Liver (tissue), 3 donors: ENCODE data around the gene VSIG10.

Source experiments
- ATF3 ChIP-seq: IDR thresholded peaks from 2 replicates; pipeline ENCODE4 v1.6.1; 2016; ENCODE audit warnings: antibody characterized with exemption
- CTCF ChIP-seq: fragments of 150-350 bp; IDR thresholded peaks from 2 replicates; pipeline ENCODE4 v1.5.1; 2017; ENCODE audit warnings: improper control_type of control experiment, low read depth, low read length; ENCODE audit not compliant: missing input control
- EGR1 ChIP-seq, 2 donors: IDR thresholded peaks; 2 replicates each; pipeline ENCODE4 v1.6.1; 2016 to 2018; ENCODE audit warnings: antibody characterized with exemption in 2 of 2, low read depth in 2 of 2
- FOXA1 ChIP-seq: IDR thresholded peaks from 2 replicates; pipeline ENCODE4 v1.6.1; 2016; ENCODE audit warnings: antibody characterized with exemption
- HNF4A ChIP-seq, 2 donors: conservative IDR thresholded peaks; 2 replicates each; pipeline ENCODE4 v1.6.1; 2016; ENCODE audit warnings: antibody characterized with exemption in 2 of 2, mild to moderate bottlenecking in 2 of 2
- JUND ChIP-seq, 2 donors: IDR thresholded peaks; 2 replicates each; pipeline ENCODE4 v1.6.1; 2016; ENCODE audit warnings: antibody characterized with exemption in 2 of 2
- MAX ChIP-seq: IDR thresholded peaks from 2 replicates; pipeline ENCODE4 v1.6.1; 2016; ENCODE audit warnings: antibody characterized with exemption
- RAD21 ChIP-seq, 2 donors: IDR thresholded peaks; 2 replicates each; pipeline ENCODE4 v1.6.1; 2016; ENCODE audit warnings: antibody characterized with exemption in 2 of 2, mild to moderate bottlenecking in 2 of 2
- REST ChIP-seq: IDR thresholded peaks from 2 replicates; pipeline ENCODE4 v1.6.1; 2016; ENCODE audit warnings: antibody characterized with exemption, mild to moderate bottlenecking
- RXRA ChIP-seq, 2 donors: IDR thresholded peaks; 2 replicates each; pipeline ENCODE4 v1.6.1; 2017 to 2018; ENCODE audit warnings: antibody characterized with exemption in 2 of 2, mild to moderate bottlenecking in 1 of 2
- SP1 ChIP-seq: IDR thresholded peaks from 2 replicates; pipeline ENCODE4 v1.6.1; 2018; ENCODE audit warnings: antibody characterized with exemption, mild to moderate bottlenecking
- YY1 ChIP-seq: IDR thresholded peaks from 2 replicates; pipeline ENCODE4 v1.6.1; 2016; ENCODE audit warnings: antibody characterized with exemption, mild to moderate bottlenecking
- donor health status: healthy.
- donor health status: healthy.

- no peak for TF ChIP-seq RAD21 (IDR thresholded peaks at IDR 0.05)
- no peak for TF ChIP-seq CTCF
- TF ChIP-seq SP1, result no peak
- TF ChIP-seq RXRA (IDR thresholded peaks at IDR 0.05), result no peak
- TF ChIP-seq ATF3, result no peak
- TF ChIP-seq EGR1 (IDR thresholded peaks at IDR 0.05; ENCODE audit: low read depth in 2 of 2), result no peak
- no peak for TF ChIP-seq JUND (IDR thresholded peaks at IDR 0.05)
- no peak for TF ChIP-seq FOXA1
- no peak for TF ChIP-seq REST
- TF ChIP-seq MAX, result no peak
- no peak for TF ChIP-seq YY1
- TF ChIP-seq HNF4A (conservative IDR thresholded peaks at IDR 0.05), result no peak
Observed at GRCh38 chr12:118061011-118061872, 42.6 kb downstream of the VSIG10 start, which contains the start of gene WSB2.
